T-cell (primary cell): ENCODE data around the gene STAG3. TPM values are rescaled to one million over a fixed set of nuclear protein-coding genes. Genes with fewer than 3 reads are reported as not detected.
"Not testable (repeated sequence)": the region's sequence is repeated elsewhere in the genome, so short reads cannot be mapped to it uniquely, and the experiment has no call there.

Experiments
- ATAC-seq, 4 experiments: fragments of 200-7000 bp in 3 of 4; fragments of 150-1000 bp in 1 of 4; cut with Tn5 transposase; replicated peaks in 1 of 4; 1 replicate in 3 of 4; 2 replicates in 1 of 4; pipeline ENCODE4 v1.10.0; 2021; ENCODE audit warnings: moderate library complexity in 3 of 4, mild to moderate bottlenecking in 2 of 4, moderate number of reproducible peaks in 1 of 4
- CTCF ChIA-PET, 2 donors: fragments of 300-600 bp; sonication (Branson Sonifier 250); formaldehyde crosslinking; loops; one replicate each; lab custom pipeline; 2022; ENCODE audit warnings: antibody characterized with exemption in 2 of 2; lab: Charles Lee
- POLR2A ChIA-PET, 2 donors: fragments of 300-600 bp; sonication (Branson Sonifier 250); formaldehyde crosslinking; loops; one replicate each; lab custom pipeline; 2022; ENCODE audit warnings: antibody characterized with exemption in 2 of 2; lab: Charles Lee
- DNase-seq, 35 experiments: peaks; one replicate each; pipeline versions ENCODE4 v3.0.0 to v3.0.0-alpha.2; 2013 to 2023
- H3K27ac ChIP-seq: one replicate; pipeline ENCODE4 v1.5.1; 2013; ENCODE audit warnings: low read length
- H3K27me3 ChIP-seq, 2 experiments: replicated peaks in 1 of 2; 1 replicate in 1 of 2; 2 replicates in 1 of 2; pipeline versions ENCODE4 v1.6.1 to v1.7.0; 2013; ENCODE audit warnings: low read length in 1 of 2, mixed read lengths in 1 of 2; ENCODE audit not compliant: control insufficient read depth in 2 of 2, insufficient read depth in 2 of 2; ENCODE audit errors: extremely low read depth in 1 of 2
- H3K36me3 ChIP-seq, 2 donors: 1 replicate in 1 of 2; 2 replicates in 1 of 2; pipeline versions ENCODE4 v1.6.1 to v1.7.0; 2013; ENCODE audit warnings: low read length in 1 of 2; ENCODE audit not compliant: control insufficient read depth in 2 of 2, insufficient read depth in 1 of 2; ENCODE audit errors: extremely low read depth in 1 of 2
- H3K4me1 ChIP-seq, 2 experiments: 1 replicate in 1 of 2; 2 replicates in 1 of 2; pipeline versions ENCODE4 v1.6.1 to v1.7.0; 2013; ENCODE audit warnings: low read length in 2 of 2, mixed read lengths in 1 of 2; ENCODE audit not compliant: insufficient read depth in 2 of 2, control insufficient read depth in 1 of 2; ENCODE audit errors: extremely low read depth in 1 of 2
- H3K4me3 ChIP-seq, 2 donors: 1 replicate in 1 of 2; 2 replicates in 1 of 2; pipeline versions ENCODE4 v1.5.1 to v1.7.0; 2013; ENCODE audit warnings: mild to moderate bottlenecking in 2 of 2, low read length in 1 of 2, moderate library complexity in 1 of 2; ENCODE audit not compliant: control insufficient read depth in 1 of 2; ENCODE audit errors: extremely low read depth in 1 of 2
- H3K9me3 ChIP-seq: 2 replicates; pipeline ENCODE4 v1.7.0; 2013
- H3K27ac Mint-ChIP-seq, 2 donors: one replicate each; pipeline ENCODE4 v1.8.0; 2020 to 2021; ENCODE audit warnings: mild to moderate bottlenecking in 2 of 2, mixed read lengths in 2 of 2
- H3K27me3 Mint-ChIP-seq, 2 donors: one replicate each; pipeline ENCODE4 v1.8.0; 2021 to 2022; ENCODE audit warnings: mixed read lengths in 2 of 2
- H3K36me3 Mint-ChIP-seq: one replicate; pipeline ENCODE4 v1.8.0; 2021; ENCODE audit warnings: mixed read lengths
- H3K4me1 Mint-ChIP-seq, 3 donors: one replicate each; pipeline ENCODE4 v1.8.0; 2020 to 2022; ENCODE audit warnings: mixed read lengths in 3 of 3, mild to moderate bottlenecking in 1 of 3
- H3K4me3 Mint-ChIP-seq, 3 donors: one replicate each; pipeline ENCODE4 v1.8.0; 2020 to 2022; ENCODE audit warnings: mild to moderate bottlenecking in 3 of 3, mixed read lengths in 3 of 3, moderate library complexity in 3 of 3
- H3K9me3 Mint-ChIP-seq, 3 donors: one replicate each; pipeline ENCODE4 v1.8.0; 2020 to 2022; ENCODE audit warnings: mixed read lengths in 3 of 3
- WGBS: methylation state at CpG from one replicate; pipeline ENCODE4 v1.1.5; 2013; ENCODE audit warnings: missing lambda C conversion rate; ENCODE audit not compliant: insufficient coverage; 5-methylcytosine and 5-hydroxymethylcytosine counted together
- total RNA-seq, 35 experiments: library from RNA in 6 of 35; stranded (reverse) in 6 of 35; fragments of 120-200 nt in 1 of 35; gene quantifications; one replicate each; pipeline versions ENCODE4 v1.2.1 to v1.2.4 and lab custom pipeline; 2013 to 2026

The STAG3 gene
- total RNA-seq, 5 donors from 2014 or later (not counting 1 experiment from before 2014, with no cell fraction given), result 4.8 to 8.7 (median 7.3) TPM

DNA sequence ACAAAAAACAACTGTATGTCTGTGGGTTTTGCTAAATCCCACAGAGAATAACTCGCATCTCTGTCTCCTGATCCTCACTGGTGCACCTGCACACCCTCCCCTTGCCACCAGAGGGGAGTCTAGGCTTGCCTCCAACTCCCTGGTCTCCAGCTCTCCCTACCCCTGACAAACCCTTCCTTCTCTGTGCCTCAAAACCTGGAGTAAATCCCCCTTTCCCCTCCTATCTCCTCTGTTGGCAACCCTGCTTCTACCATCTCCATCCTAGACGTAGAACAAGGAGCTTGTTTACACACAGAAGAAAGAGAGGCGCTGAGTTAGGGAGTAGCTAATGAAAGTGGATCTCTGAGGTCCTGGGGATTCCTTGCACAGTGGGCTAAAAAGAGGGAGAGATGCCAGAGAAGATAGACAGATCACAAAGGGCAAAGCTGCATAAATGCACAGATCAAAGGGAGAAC lies 45.0 kb upstream of the STAG3 start:
- Mint-ChIP-seq H3K4me1 (peaks cover 17 to 26% (median 20%) of the 10 kb centered on the region in 3 donors), H3K27ac (no peak overlapping the region), H3K36me3 (no peaks in the 10 kb centered on the region), H3K9me3 (no peaks in the 10 kb centered on the region), H3K27me3 (no peaks in the 10 kb centered on the region), H3K4me3 (no peak overlapping the region)
- ATAC-seq (peak; percentile 70 to 76 (median 74)), DNase-seq (peak; percentile 31 to 80 (median 55))
- Histone ChIP-seq H3K27me3 (no peaks in the 10 kb centered on the region), H3K27ac (no peak overlapping the region), H3K36me3 (no peaks in the 10 kb centered on the region), H3K9me3 (no peaks in the 10 kb centered on the region), H3K4me1 (peaks cover 9 to 29% of the 10 kb centered on the region in 2 experiments), H3K4me3 (no peak overlapping the region)
- ChIA-PET POLR2A (no interaction called here), CTCF (interaction anchor here (0.6 to 2.3 kb wide), 19 partner anchors 9 to 275 kb away, joined by 3 to 27 read pairs (median 3); partner anchors contain the start of gene LAMTOR4 (in 1 of the 2))
- 43% methylated on average over 2 of the region's 3 CpGs for WGBS

DNA sequence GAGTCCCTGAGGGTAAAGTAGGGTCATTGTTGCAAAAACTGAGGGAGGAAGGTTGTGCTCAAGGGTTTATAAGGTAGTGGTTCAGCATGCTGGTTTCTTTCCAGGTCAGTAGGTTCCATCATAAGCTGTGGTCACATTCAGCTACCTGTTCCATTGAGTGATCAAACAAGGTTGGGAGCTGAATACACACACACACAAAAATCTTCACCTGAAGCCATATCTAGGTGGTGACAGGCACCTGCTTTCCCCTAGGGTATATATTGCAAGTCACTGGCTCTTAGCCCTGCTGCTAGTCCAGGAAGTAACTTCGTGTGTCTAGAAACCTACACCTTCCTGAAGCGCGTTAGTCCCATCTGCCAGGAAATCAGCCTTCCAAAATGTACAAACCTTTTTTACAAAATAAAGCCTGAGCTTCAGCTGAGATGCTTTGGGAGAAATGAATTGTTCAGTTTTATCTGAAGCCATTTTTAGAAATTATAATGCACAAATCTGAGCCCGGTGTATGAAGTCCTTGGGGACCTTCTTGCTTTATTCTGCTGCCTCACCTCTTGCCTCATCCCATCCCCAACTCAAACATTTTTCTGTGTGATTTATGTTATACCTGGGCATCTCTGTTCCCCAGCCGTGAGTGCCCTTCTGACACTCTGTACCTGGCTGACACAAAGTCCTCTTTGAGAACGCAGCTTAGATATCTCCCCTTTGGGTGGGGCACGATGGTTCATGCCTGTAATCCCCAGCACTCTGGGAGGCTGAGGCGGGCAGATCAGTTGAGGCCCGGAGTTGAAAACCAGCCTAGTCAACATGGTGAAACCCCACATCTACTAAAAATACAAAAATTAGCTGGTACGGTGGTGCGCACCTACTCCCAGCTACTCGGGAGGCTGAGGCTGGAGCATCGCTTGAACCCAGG lies 39.6 kb upstream of the STAG3 start:
- Mint-ChIP-seq H3K9me3 (no peaks in the 10 kb centered on the region), H3K4me1 (peaks cover 10 to 12% (median 12%) of the 10 kb centered on the region in 3 donors), H3K36me3 (no peaks in the 10 kb centered on the region), H3K4me3 (peak overlapping the region in 1 of 3 donors; percentile 17), H3K27ac (peak overlapping the region; percentile 69 to 70), H3K27me3 (no peaks in the 10 kb centered on the region)
- POLR2A ChIA-PET, result interaction anchor here (0.5 to 0.7 kb wide), 3 partner anchors 21 to 82 kb away, joined by 3 to 6 read pairs (median 5); partner anchors contain the start of gene TRAPPC14 (in 1 of the 2)
- H3K36me3 ChIP-seq, result no peaks in the 10 kb centered on the region
- DNase-seq, result no peak
- CTCF ChIA-PET, result interaction anchor here (0.5 to 1.3 kb wide), 3 partner anchors 25 to 70 kb away, joined by 3 to 7 read pairs (median 4); no protein-coding TSS in a partner anchor
- H3K9me3 ChIP-seq, result no peaks in the 10 kb centered on the region
- peaks cover 0 to 8% of the 10 kb centered on the region in 2 experiments for H3K4me1 ChIP-seq
- no peaks in the 10 kb centered on the region for H3K27me3 ChIP-seq
- ATAC-seq, result peak in 3 of 4 experiments; percentile 71 to 76 (median 75)
- no peak overlapping the region for H3K27ac ChIP-seq
- H3K4me3 ChIP-seq, result no peak overlapping the region
- WGBS, result 90% methylated on average over 5 of the region's 13 CpGs

DNA sequence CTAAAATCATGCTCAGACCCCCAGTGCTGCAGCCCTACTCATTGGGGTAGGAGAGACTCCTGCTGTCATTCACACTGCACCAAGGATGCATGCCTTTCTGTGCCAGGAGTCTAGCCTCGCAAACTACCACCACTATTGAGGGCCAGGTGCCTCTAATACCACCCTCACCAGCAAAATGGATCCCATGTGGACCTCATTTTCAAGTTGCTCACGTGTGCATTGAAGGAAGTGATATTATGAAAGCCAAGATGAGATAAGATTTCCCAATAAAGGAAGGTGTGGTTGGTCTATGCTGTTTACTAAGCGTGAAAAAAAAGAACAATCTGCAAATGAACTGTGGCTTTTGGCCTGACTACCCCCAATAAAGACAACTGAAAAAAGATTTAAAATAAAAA lies 36.2 kb upstream of the STAG3 start:
- Mint-ChIP-seq H3K27ac (no peak overlapping the region), H3K4me3 (no peak overlapping the region), H3K27me3 (no peaks in the 10 kb centered on the region), H3K9me3 (no peaks in the 10 kb centered on the region), H3K36me3 (no peaks in the 10 kb centered on the region), H3K4me1 (peaks cover 10 to 12% (median 12%) of the 10 kb centered on the region in 3 donors)
- no peaks in the 10 kb centered on the region for H3K9me3 ChIP-seq
- WGBS, result no CpG with 5 or more reads among the region's 3 CpGs
- no peak overlapping the region for H3K4me3 ChIP-seq
- no peak for ATAC-seq
- CTCF ChIA-PET, result interaction anchor here in 1 of 2 donors (1.1 kb wide), 1 partner anchor 9 kb away, joined by 4 read pairs; no protein-coding TSS in a partner anchor
- no peaks in the 10 kb centered on the region for H3K27me3 ChIP-seq
- DNase-seq, result no peak
- POLR2A ChIA-PET, result no interaction called here
- H3K27ac ChIP-seq, result no peak overlapping the region
- peaks cover 0 to 8% of the 10 kb centered on the region in 2 experiments for H3K4me1 ChIP-seq
- H3K36me3 ChIP-seq, result no peaks in the 10 kb centered on the region

DNA sequence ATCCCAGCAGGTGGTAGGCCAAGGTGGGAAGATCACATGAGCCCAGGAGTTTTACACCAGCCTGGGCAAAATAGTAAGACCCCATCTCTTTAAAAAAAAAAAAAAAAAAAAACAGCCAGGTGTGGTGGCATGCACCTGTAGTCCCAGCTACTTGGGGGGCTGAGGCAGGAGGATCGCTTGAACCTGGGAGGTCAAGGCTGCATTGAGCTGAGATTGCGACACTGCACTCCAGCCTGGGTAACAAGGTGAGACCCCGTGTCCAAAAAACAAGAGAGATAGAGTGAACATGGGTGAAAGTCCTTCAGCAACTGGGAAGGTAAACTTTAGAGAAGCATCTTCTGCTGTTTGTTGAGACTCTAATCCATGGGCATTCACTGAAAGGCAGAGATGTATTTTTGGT lies 35.3 kb upstream of the STAG3 start:
- Mint-ChIP-seq H3K36me3 (no peaks in the 10 kb centered on the region), H3K27me3 (no peaks in the 10 kb centered on the region), H3K4me3 (no peak overlapping the region), H3K4me1 (peaks cover 10 to 12% (median 12%) of the 10 kb centered on the region in 3 donors), H3K27ac (no peak overlapping the region), H3K9me3 (no peaks in the 10 kb centered on the region)
- Histone ChIP-seq H3K4me1 (peaks cover 0 to 8% of the 10 kb centered on the region in 2 experiments), H3K27ac (no peak overlapping the region), H3K4me3 (no peak overlapping the region), H3K36me3 (no peaks in the 10 kb centered on the region), H3K27me3 (no peaks in the 10 kb centered on the region), H3K9me3 (no peaks in the 10 kb centered on the region)
- no peak for DNase-seq
- WGBS, result 90% methylated on average over 2 of the region's 3 CpGs
- no peak for ATAC-seq
- ChIA-PET POLR2A (interaction anchor here in 1 of 2 donors (0.6 kb wide), 2 partner anchors 25 to 638 kb away, joined by 3 read pairs; no protein-coding TSS in a partner anchor), CTCF (interaction anchor here in 1 of 2 donors (1.1 kb wide), 1 partner anchor 10 kb away, joined by 4 read pairs; no protein-coding TSS in a partner anchor)

DNA sequence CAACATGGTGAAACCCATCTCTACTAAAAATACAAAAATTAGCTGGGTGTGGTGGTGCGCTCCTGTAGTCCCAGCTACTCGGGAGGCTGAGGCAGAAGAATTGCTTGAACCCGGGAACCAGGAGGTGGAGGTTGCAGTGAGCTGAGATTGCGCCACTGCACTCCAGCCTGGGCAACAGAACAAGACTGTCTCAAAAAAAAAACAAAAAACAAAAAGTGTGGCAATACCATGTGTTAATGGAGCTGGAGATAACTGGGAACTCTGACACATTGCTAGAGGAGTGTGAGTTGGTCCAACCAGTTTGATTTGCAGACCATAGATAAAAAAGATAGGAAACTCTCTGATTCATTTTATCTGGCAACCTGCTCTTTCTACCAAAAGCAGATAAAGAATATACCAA lies 31.4 kb upstream of the STAG3 start:
- H3K4me1 ChIP-seq, result peaks cover 9 to 22% of the 10 kb centered on the region in 2 experiments
- not testable (repeated sequence) for H3K9me3 Mint-ChIP-seq, H3K27ac ChIP-seq, H3K36me3 Mint-ChIP-seq, DNase-seq, ATAC-seq, H3K9me3 ChIP-seq, H3K4me3 ChIP-seq, H3K36me3 ChIP-seq, H3K27me3 ChIP-seq, H3K27me3 Mint-ChIP-seq, H3K27ac Mint-ChIP-seq, H3K4me3 Mint-ChIP-seq
- WGBS, result no CpG with 5 or more reads among the region's 4 CpGs
- POLR2A ChIA-PET, result interaction anchor here in 1 of 2 donors (0.5 to 0.7 kb wide), 2 partner anchors 32 to 65 kb away, joined by 5 to 7 read pairs; no protein-coding TSS in a partner anchor
- CTCF ChIA-PET, result interaction anchor here in 1 of 2 donors (0.6 to 1.2 kb wide), 2 partner anchors 13 to 32 kb away, joined by 3 to 9 read pairs; no protein-coding TSS in a partner anchor
- peaks cover 23 to 28% (median 25%) of the 10 kb centered on the region in 3 donors for H3K4me1 Mint-ChIP-seq

DNA sequence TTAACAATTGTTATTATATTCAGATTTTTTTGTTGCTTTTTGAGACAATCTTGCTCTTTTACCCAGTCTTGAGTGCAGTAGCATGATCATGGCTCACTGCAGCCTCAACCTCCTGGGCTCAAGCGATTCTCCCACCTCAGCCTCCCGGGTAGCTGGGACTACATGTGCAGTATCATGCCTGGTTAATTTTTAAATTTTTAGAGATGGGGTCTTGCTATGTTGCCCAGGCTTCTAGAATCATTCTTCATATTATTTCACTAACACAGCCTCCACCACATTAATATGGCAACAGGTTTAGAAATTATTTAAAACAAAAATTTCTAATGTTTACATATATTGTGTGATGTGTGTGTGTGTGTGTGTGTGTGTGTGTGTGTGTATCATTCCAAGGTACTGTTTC lies 30.4 kb upstream of the STAG3 start:
- WGBS, result no CpG with 5 or more reads among the region's 2 CpGs
- CTCF ChIA-PET, result interaction anchor here in 1 of 2 donors (0.6 to 1.2 kb wide), 2 partner anchors 18 to 27 kb away, joined by 3 to 5 read pairs; partner anchors contain the start of gene CNPY4
- ATAC-seq (no peak), DNase-seq (no peak)
- Mint-ChIP-seq H3K27ac (peak overlapping the region in 1 of 2 donors; percentile 99), H3K9me3 (no peaks in the 10 kb centered on the region), H3K4me3 (peak overlapping the region in 2 of 3 donors; percentile 91 to 98), H3K27me3 (no peaks in the 10 kb centered on the region), H3K36me3 (peaks cover 8% of the 10 kb centered on the region), H3K4me1 (peaks cover 29 to 34% (median 33%) of the 10 kb centered on the region in 3 donors)
- POLR2A ChIA-PET, result interaction anchor here in 1 of 2 donors (0.7 kb wide), 3 partner anchors 19 to 128 kb away, joined by 3 to 7 read pairs (median 4); no protein-coding TSS in a partner anchor
- Histone ChIP-seq H3K36me3 (peaks cover 0 to 8% of the 10 kb centered on the region in 2 donors), H3K4me3 (no peak overlapping the region), H3K4me1 (peaks cover 9 to 31% of the 10 kb centered on the region in 2 experiments), H3K27ac (no peak overlapping the region), H3K9me3 (no peaks in the 10 kb centered on the region), H3K27me3 (no peaks in the 10 kb centered on the region)
